HG03520 (cell line): ENCODE measurements around the gene COMMD8.
"Not testable (repeated sequence)": the region's sequence is repeated elsewhere in the genome, so short reads cannot be mapped to it uniquely, and the experiment has no call there.

Source experiments
- ATAC-seq: cut with Tn5 transposase; IDR thresholded peaks from one replicate; pipeline ENCODE4 v1.9.1; 2021; ENCODE audit warnings: mild to moderate bottlenecking, moderate library complexity; ENCODE audit not compliant: unreplicated experiment

The COMMD8 gene

GRCh38 chr4:47463235-47463956 is at the start of gene COMMD8:
Gene COMMD8, minus strand, starts transcription at chr4:47463702. Its CDS starts 51 bp downstream, at chr4:47463651.
- ATAC-seq, result peak; percentile 93

GRCh38 chr4:47510506-47511143 is 47.1 kb upstream of the COMMD8 start:
- peak; percentile 97 for ATAC-seq

- ATAC-seq, result no peak
Observed at GRCh38 chr4:47505666-47506065, 42.2 kb upstream of the COMMD8 start.

GRCh38 chr4:47505147-47505546 is 41.6 kb upstream of the COMMD8 start:
- ATAC-seq, result no peak

- no peak for ATAC-seq
Observed at GRCh38 chr4:47500776-47501175, 37.3 kb upstream of the COMMD8 start.

- no peak for ATAC-seq
Observed at GRCh38 chr4:47499700-47500099, 36.2 kb upstream of the COMMD8 start.

- no peak for ATAC-seq
Observed at GRCh38 chr4:47498899-47499298, 35.4 kb upstream of the COMMD8 start.

GRCh38 chr4:47494124-47494430 is 30.6 kb upstream of the COMMD8 start:
- no peak for ATAC-seq

GRCh38 chr4:47493238-47494123 is 30.0 kb upstream of the COMMD8 start:
- ATAC-seq, result peak; percentile 45

- peak; percentile 94 for ATAC-seq
Observed at GRCh38 chr4:47490550-47490949, 27.0 kb upstream of the COMMD8 start.

GRCh38 chr4:47488706-47489105 is 25.2 kb upstream of the COMMD8 start:
- ATAC-seq, result no peak

- not testable (repeated sequence) for ATAC-seq
Observed at GRCh38 chr4:47486727-47487126, 23.2 kb upstream of the COMMD8 start.

- no peak for ATAC-seq
Observed at GRCh38 chr4:47486231-47486673, 22.8 kb upstream of the COMMD8 start.

GRCh38 chr4:47485768-47486167 is 22.3 kb upstream of the COMMD8 start:
- no peak for ATAC-seq

GRCh38 chr4:47485047-47485692 is 21.7 kb upstream of the COMMD8 start, which contains the start of gene ATP10D:
Gene ATP10D, plus strand, starts transcription at chr4:47485275. Its CDS starts 27,266 bp downstream, at chr4:47512541.
- ATAC-seq, result peak; percentile 97

GRCh38 chr4:47484168-47484567 is 20.7 kb upstream of the COMMD8 start:
- no peak for ATAC-seq

- no peak for ATAC-seq
Observed at GRCh38 chr4:47483745-47484144, 20.2 kb upstream of the COMMD8 start.

- no peak for ATAC-seq
Observed at GRCh38 chr4:47482326-47482725, 18.8 kb upstream of the COMMD8 start.

GRCh38 chr4:47478804-47479203 is 15.3 kb upstream of the COMMD8 start:
- ATAC-seq, result no peak

GRCh38 chr4:47475411-47475810 is 11.9 kb upstream of the COMMD8 start:
- no peak for ATAC-seq

- no peak for ATAC-seq
Observed at GRCh38 chr4:47474799-47475198, 11.3 kb upstream of the COMMD8 start.
